Muscle of leg (tissue), 16 donors: Measurements from ENCODE around the gene ZW10. TPM values are rescaled to one million over a fixed set of nuclear protein-coding genes. Genes with fewer than 3 reads are reported as not detected.

ENCODE experiments used
- DNase-seq: peaks from one replicate; pipeline ENCODE4 v3.0.0; 2013
- H3K27ac ChIP-seq: one replicate; pipeline ENCODE4 v1.5.1; 2013; ENCODE audit warnings: mild to moderate bottlenecking, low read length, control low read depth
- H3K27me3 ChIP-seq: one replicate; pipeline ENCODE4 v1.6.1; 2013; ENCODE audit warnings: low read length; ENCODE audit not compliant: control insufficient read depth, insufficient read depth
- H3K36me3 ChIP-seq: one replicate; pipeline ENCODE4 v1.6.1; 2013; ENCODE audit warnings: low read length; ENCODE audit not compliant: control insufficient read depth, insufficient read depth
- H3K4me1 ChIP-seq: one replicate; pipeline ENCODE4 v1.6.1; 2013; ENCODE audit warnings: low read length; ENCODE audit not compliant: control insufficient read depth, insufficient read depth
- H3K4me3 ChIP-seq: one replicate; pipeline ENCODE4 v1.5.1; 2013; ENCODE audit warnings: low read length, control low read depth
- H3K9me3 ChIP-seq: replicated peaks from 2 replicates; pipeline ENCODE4 v1.6.1; 2013; ENCODE audit warnings: low read depth, low read length; ENCODE audit not compliant: control insufficient read depth
- WGBS: methylation state at CpG from one replicate; pipeline ENCODE4 v1.1.5; 2013; ENCODE audit warnings: missing lambda C conversion rate; ENCODE audit not compliant: insufficient coverage; 5-methylcytosine and 5-hydroxymethylcytosine counted together
- long read RNA-seq, 11 donors: transcript quantifications; one replicate each; lab custom pipeline, GENCODE V29; 2026
- polyA plus RNA-seq, 8 donors: library from polyadenylated mRNA; unstranded; fragments of 120-200 nt; gene quantifications; one replicate each; pipeline versions ENCODE4 v1.2.1 to v1.2.3, GENCODE V29; 2013; ENCODE audit warnings: inconsistent platforms in 1 of 8, low replicate concordance in 1 of 8; ENCODE audit not compliant: insufficient read length in 8 of 8, insufficient read depth in 1 of 8
- total RNA-seq: library from RNA; stranded (reverse); fragments of 120-200 nt; gene quantifications from one replicate; pipeline ENCODE4 v1.2.4, GENCODE V29; 2013

The ZW10 gene, protein sequence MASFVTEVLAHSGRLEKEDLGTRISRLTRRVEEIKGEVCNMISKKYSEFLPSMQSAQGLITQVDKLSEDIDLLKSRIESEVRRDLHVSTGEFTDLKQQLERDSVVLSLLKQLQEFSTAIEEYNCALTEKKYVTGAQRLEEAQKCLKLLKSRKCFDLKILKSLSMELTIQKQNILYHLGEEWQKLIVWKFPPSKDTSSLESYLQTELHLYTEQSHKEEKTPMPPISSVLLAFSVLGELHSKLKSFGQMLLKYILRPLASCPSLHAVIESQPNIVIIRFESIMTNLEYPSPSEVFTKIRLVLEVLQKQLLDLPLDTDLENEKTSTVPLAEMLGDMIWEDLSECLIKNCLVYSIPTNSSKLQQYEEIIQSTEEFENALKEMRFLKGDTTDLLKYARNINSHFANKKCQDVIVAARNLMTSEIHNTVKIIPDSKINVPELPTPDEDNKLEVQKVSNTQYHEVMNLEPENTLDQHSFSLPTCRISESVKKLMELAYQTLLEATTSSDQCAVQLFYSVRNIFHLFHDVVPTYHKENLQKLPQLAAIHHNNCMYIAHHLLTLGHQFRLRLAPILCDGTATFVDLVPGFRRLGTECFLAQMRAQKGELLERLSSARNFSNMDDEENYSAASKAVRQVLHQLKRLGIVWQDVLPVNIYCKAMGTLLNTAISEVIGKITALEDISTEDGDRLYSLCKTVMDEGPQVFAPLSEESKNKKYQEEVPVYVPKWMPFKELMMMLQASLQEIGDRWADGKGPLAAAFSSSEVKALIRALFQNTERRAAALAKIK
- 18.5 TPM for total RNA-seq
- 10 to 100 TPM; 13.5 to 18.7 (median 15.3) TPM for polyA plus RNA-seq
- long read RNA-seq, donor 1 = 0 reads
- long read RNA-seq, donor 2 = 0 reads
- long read RNA-seq, donor 3, partial matches to known transcripts = 0 of 2 reads
- long read RNA-seq, donor 3, other reads (novel, unspliced or antisense) = 0 of 2 reads
- long read RNA-seq, donor 4, partial matches to known transcripts = 0 of 3 reads
- long read RNA-seq, donor 4, other reads (novel, unspliced or antisense) = 0 of 3 reads
- long read RNA-seq, donor 5, transcript ZW10-201 (16 exons, 2,992 nt) = major isoform, 5 of 12 reads
- long read RNA-seq, donor 5, partial matches to known transcripts = 5 of 12 reads
- long read RNA-seq, donor 5, other reads (novel, unspliced or antisense) = 0 of 12 reads
- long read RNA-seq, donor 6, partial matches to known transcripts = 0 of 2 reads
- long read RNA-seq, donor 6, other reads (novel, unspliced or antisense) = 0 of 2 reads
- long read RNA-seq, donor 7, partial matches to known transcripts = 0 of 3 reads
- long read RNA-seq, donor 7, other reads (novel, unspliced or antisense) = 0 of 3 reads
- long read RNA-seq, donor 8, partial matches to known transcripts = 0 of 3 reads
- long read RNA-seq, donor 8, other reads (novel, unspliced or antisense) = 0 of 3 reads
- long read RNA-seq, donor 9, partial matches to known transcripts = 0 of 3 reads
- long read RNA-seq, donor 9, other reads (novel, unspliced or antisense) = 0 of 3 reads
- long read RNA-seq, donor 10, partial matches to known transcripts = 0 of 1 reads
- long read RNA-seq, donor 10, other reads (novel, unspliced or antisense) = 0 of 1 reads
- long read RNA-seq, donor 11, partial matches to known transcripts = 0 of 4 reads
- long read RNA-seq, donor 11, other reads (novel, unspliced or antisense) = 0 of 4 reads

DNA sequence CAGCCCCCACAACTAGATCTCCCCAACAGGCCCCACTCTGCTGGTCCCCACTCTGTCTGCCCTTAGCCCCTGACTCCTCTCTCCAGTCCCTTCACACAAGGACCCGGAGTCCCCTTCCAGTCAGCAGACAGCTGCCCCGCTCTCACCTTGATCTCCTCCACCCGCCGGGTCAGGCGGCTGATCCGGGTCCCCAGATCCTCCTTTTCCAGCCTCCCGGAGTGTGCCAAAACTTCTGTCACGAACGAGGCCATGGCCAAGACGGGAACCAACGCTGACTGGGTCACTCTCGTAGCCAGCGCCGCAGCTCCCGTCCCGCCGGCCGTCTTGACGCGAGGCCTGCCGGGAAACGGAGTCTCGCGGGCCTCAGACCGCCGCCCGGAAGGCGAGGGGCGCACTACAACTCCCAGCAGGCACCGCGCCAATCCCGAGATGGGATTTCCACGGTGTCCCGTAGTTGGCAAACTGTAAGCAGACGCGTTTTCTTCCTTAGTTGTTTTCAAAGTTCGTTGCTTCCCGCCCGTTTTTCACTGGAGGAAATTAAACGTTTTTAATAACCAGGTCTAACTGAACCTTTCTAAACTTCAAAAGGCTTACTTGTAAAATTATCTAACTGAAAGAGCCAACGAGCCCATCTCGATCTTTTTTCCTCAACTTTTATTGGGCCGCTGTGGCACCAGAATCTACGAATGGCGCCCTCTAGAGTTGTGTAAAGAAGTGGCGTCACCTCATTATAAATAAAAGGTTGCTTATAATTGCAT, at the start of gene ZW10:
Gene ZW10, minus strand, starts transcription at position 277 of the 758 bp plus-strand sequence. Its CDS starts 26 bp downstream, at position 251.
- Histone ChIP-seq H3K9me3 (no peaks in the 10 kb centered on the region), H3K36me3 (peaks cover 13% of the 10 kb centered on the region), H3K4me3 (peak within 1 kb of the TSS; percentile 60), H3K4me1 (peaks cover 6% of the 10 kb centered on the region), H3K27ac (peak within 1 kb of the TSS; percentile 87), H3K27me3 (no peaks in the 10 kb centered on the region)
- peak; percentile 99 for DNase-seq
- under 1% methylated on average over 36 of the region's 46 CpGs for WGBS

DNA sequence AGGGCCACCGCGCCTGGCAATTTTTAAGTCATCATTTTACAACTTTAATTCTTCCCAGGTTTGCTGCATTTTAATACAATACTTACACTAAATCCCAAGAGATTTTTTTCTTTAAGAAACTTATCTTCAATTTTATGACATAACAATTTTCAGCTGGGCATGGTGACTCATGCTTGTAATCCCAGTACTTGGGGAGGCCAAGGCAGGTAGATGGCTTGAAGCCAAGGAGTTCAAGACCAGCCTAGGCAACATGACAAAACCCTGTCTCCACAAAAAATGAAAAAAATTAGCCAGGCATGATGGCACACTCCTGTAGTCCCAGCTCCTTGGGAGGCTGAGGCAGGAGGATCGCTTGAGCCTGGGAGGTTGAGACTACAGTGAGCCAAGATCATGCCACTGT, 44.9 kb upstream of the ZW10 start:
- Histone ChIP-seq H3K4me3 (no peak overlapping the region), H3K36me3 (peaks cover 40% of the 10 kb centered on the region), H3K9me3 (no peaks in the 10 kb centered on the region), H3K4me1 (no peaks in the 10 kb centered on the region), H3K27ac (no peak overlapping the region), H3K27me3 (no peaks in the 10 kb centered on the region)
- 100% methylated on average over 3 of the region's 3 CpGs for WGBS
- DNase-seq = no peak

DNA sequence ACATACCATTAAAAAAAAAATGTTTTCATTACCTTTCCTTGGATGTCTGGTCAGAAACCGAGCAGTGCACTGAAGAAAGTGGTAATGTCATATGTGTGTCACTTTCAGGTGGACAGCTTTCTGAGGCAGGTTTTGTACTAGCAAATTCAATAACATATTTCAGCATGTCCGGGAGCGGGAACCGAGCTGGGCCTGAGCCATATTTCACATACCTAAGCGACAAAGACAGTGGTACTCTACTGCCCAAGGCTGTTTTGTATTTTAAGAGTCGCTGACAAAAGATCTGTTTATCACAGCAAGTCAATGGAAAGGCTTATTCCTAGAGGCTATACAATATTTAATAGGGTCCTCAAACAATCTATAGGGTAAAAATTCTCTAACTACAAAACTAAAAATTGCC, 44.1 kb upstream of the ZW10 start:
- Histone ChIP-seq H3K27ac (no peak overlapping the region), H3K36me3 (peaks cover 36% of the 10 kb centered on the region), H3K9me3 (no peaks in the 10 kb centered on the region), H3K27me3 (no peaks in the 10 kb centered on the region), H3K4me3 (no peak overlapping the region), H3K4me1 (no peaks in the 10 kb centered on the region)
- DNase-seq = no peak
- no CpG with 5 or more reads among the region's 6 CpGs for WGBS

DNA sequence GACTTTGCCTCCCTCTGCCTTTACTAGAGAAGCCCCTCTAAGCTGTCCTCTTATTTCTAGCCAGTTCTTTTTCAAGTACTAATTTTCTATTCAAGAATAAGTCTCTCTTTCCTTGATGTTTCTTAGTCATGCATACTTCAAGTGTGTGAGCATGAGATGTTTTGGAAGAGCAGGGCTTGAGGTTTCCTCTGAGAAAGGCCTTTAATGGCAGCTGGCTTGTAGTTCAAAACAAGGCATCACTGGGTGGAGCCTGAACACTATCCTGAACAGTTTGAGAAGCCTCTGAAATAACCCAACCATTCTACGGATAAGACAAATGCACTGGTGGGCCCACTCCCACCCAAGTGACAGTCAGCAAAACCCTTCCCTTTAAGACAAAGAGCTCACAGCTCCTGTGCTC, 43.7 kb upstream of the ZW10 start:
- Histone ChIP-seq H3K9me3 (no peaks in the 10 kb centered on the region), H3K36me3 (peaks cover 32% of the 10 kb centered on the region), H3K4me1 (no peaks in the 10 kb centered on the region), H3K27ac (no peak overlapping the region), H3K27me3 (no peaks in the 10 kb centered on the region), H3K4me3 (no peak overlapping the region)
- DNase-seq = no peak
- WGBS = 80% methylated on average over 1 of the region's 1 CpG

DNA sequence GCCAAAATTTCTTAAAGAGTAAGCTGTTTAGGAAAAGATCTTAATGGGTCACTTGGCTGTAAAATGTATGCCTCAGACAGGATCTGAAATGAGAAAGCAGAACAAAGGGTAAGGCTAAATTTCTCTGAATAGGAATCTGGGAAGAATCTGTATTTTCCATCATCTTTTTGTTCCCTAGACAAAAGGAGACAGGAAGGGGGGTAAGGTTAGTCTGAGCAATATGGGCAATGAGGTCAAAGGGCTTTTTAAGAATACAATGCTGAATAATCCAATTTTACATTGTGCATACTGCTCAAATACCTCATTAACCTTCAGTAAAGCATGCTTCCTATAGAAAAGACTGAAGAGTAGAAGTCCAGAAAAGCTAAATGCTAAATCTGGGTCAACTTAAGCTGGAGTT, 40.7 kb upstream of the ZW10 start:
- Histone ChIP-seq H3K36me3 (peaks cover 20% of the 10 kb centered on the region), H3K27ac (no peak overlapping the region), H3K27me3 (no peaks in the 10 kb centered on the region)

DNA sequence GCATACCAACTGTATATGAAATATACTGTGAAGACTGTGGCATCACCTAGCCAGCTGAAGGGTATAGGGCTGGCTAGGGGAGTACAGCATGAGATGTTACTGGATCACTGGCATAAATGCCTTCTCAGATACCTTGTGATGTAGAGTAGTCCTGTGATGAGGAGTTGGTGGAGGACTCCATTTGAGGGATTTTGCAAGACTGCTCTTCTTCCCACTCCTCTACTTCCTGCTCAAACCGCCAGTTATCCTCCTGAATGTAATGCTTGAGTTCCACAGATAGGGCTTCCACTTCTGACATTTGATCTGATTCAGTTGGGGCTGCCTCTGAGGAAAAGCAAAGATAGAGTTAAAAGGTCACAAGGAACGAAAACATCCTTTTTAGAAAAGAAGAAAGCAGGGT, 35.4 kb upstream of the ZW10 start:
- Histone ChIP-seq H3K9me3 (no peaks in the 10 kb centered on the region), H3K36me3 (peaks cover 31% of the 10 kb centered on the region), H3K4me3 (no peak overlapping the region), H3K27ac (no peak overlapping the region), H3K27me3 (no peaks in the 10 kb centered on the region), H3K4me1 (no peaks in the 10 kb centered on the region)
- no peak for DNase-seq
- WGBS = no CpG with 5 or more reads among the region's 2 CpGs

More for the DNA sequence above, 40.7 kb upstream of the ZW10 start:
- no peaks in the 10 kb centered on the region for H3K4me1 ChIP-seq
- no peak overlapping the region for H3K4me3 ChIP-seq
- H3K9me3 ChIP-seq = no peaks in the 10 kb centered on the region
- no peak for DNase-seq

DNA sequence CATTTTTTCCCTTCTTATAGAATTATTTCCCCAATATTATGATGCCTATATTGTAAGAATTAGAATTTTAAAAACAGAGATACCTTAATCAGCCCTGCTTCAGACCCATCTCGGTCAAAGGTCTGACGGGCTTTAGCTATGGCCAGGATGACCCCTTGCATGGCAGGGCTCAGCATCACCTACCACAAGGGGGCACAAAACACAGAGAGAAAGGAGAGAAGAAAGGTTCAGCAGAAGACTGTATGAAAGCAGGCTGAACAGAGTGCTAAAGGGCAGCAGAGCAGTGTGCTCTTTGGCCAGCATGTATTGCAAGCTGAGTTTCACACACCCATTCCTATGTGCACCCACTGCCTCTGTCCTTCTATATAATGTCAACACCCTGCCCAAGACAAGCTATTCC, 32.9 kb upstream of the ZW10 start:
- DNase-seq = peak; percentile 11
- no CpG with 5 or more reads among the region's 2 CpGs for WGBS
- H3K27me3 ChIP-seq = no peaks in the 10 kb centered on the region
- peaks cover 42% of the 10 kb centered on the region for H3K36me3 ChIP-seq
- H3K27ac ChIP-seq = no peak overlapping the region
- H3K9me3 ChIP-seq = no peaks in the 10 kb centered on the region
- H3K4me1 ChIP-seq = no peaks in the 10 kb centered on the region
- no peak overlapping the region for H3K4me3 ChIP-seq

DNA sequence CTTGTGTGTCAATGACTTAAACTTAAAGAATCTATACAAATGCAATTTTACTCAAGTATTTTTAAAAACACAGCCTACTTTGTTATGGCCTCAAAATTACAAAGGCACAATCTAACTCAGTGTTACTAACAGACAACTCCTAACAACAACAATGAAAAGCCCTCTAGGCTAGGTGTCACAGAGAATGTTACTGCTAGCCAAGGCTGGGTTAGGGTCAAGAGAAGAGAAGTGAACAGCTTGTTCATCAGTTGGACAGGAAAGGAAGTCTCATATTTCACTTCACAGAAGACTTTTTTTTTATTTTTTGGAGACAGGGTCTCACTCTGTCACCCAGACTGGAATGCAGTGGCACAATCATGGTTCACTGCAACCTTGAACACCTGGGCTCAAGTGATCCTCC, 32.1 kb upstream of the ZW10 start:
- Histone ChIP-seq H3K27ac (no peak overlapping the region), H3K27me3 (no peaks in the 10 kb centered on the region), H3K4me3 (no peak overlapping the region), H3K36me3 (peaks cover 45% of the 10 kb centered on the region), H3K4me1 (no peaks in the 10 kb centered on the region), H3K9me3 (no peaks in the 10 kb centered on the region)
- no peak for DNase-seq

DNA sequence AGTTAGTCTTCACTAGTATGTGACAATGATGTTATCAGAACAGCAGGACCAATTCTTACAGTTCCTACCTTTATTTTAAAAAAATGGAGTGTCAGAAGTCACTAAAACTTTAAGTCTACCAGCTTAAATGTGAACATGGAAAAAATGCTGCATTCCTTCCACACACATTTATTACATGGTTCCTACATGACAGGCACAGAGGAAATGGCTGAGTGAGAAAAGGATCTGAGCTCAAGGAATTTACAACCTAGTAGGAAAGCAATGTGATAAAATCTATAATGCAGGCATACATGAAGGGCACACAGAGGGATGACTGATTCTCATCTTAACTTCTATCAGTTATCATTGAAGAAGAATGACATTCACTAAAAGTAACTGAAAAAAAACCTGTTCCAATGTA, 29.1 kb upstream of the ZW10 start:
- no peak overlapping the region for H3K4me3 ChIP-seq
- DNase-seq = no peak
- H3K4me1 ChIP-seq = no peaks in the 10 kb centered on the region
- H3K27me3 ChIP-seq = no peaks in the 10 kb centered on the region
- H3K27ac ChIP-seq = no peak overlapping the region
- H3K36me3 ChIP-seq = peaks cover 42% of the 10 kb centered on the region
- no peaks in the 10 kb centered on the region for H3K9me3 ChIP-seq
